Bronchial epithelial cell (primary cell): ENCODE measurements around the gene PEX10. TPM values are rescaled to one million over a fixed set of nuclear protein-coding genes. Genes with fewer than 3 reads are reported as not detected.

Source experiments
- DNase-seq: peaks from one replicate; pipeline ENCODE4 v3.0.0-alpha.2; 2010; ENCODE audit warnings: low read depth
- FAIRE-seq: peaks from 2 replicates; lab custom pipeline; 2011; peaks lifted over from hg19 to GRCh38; lab: Jason Lieb, UNC
- H3K27me3 ChIP-seq: 2 replicates; pipeline ENCODE4 v1.5.1; 2011; ENCODE audit warnings: low read length; ENCODE audit not compliant: control insufficient read depth, insufficient read depth
- H3K36me3 ChIP-seq: 2 replicates; pipeline ENCODE4 v1.5.1; 2011; ENCODE audit warnings: low read length; ENCODE audit not compliant: control insufficient read depth, insufficient read depth
- H3K4me3 ChIP-seq: 2 replicates; pipeline ENCODE4 v1.5.1; 2011; ENCODE audit warnings: mild to moderate bottlenecking, low read depth, low read length, control low read depth
- CTCF ChIP-seq: IDR thresholded peaks from 2 replicates; pipeline ENCODE4 v1.5.1; 2011; ENCODE audit warnings: mild to moderate bottlenecking, moderate library complexity, low read length, control low read depth, inconsistent platforms; ENCODE audit not compliant: insufficient read depth, severe bottlenecking
- total RNA-seq: library from RNA; depleted of rRNA; stranded (reverse); fragments of >200 nt; gene quantifications from 2 replicates; pipeline ENCODE4 v1.2.1, GENCODE V29; 2014

Gene PEX10
- total RNA-seq, 1 donor from 2014 or later: 30.0 TPM

- TF ChIP-seq CTCF: no peak
- Histone ChIP-seq H3K36me3 (no peaks in the 10 kb centered on the region), H3K4me3 (no peak overlapping the region), H3K27me3 (no peaks in the 10 kb centered on the region)
- DNase-seq: no peak
- FAIRE-seq: no peak
These were observed 44.2 kb downstream of the PEX10 start for GRCh38 chr1:2368053-2368744.

- H3K36me3 ChIP-seq: no peaks in the 10 kb centered on the region
- no peaks in the 10 kb centered on the region for H3K27me3 ChIP-seq
- no peak for FAIRE-seq
- no peak for DNase-seq
- no peak overlapping the region for H3K4me3 ChIP-seq
- TF ChIP-seq CTCF: no peak
These were observed 48.4 kb downstream of the PEX10 start for GRCh38 chr1:2363847-2364513.

- H3K4me3 ChIP-seq: no peak overlapping the region
- no peaks in the 10 kb centered on the region for H3K36me3 ChIP-seq
- no peaks in the 10 kb centered on the region for H3K27me3 ChIP-seq
- TF ChIP-seq CTCF: no peak
- no peak for DNase-seq
- FAIRE-seq: no peak
These were observed 51.6 kb downstream of the PEX10 start for GRCh38 chr1:2360588-2361364.

- Histone ChIP-seq H3K36me3 (no peaks in the 10 kb centered on the region), H3K4me3 (no peak overlapping the region), H3K27me3 (no peaks in the 10 kb centered on the region)
- DNase-seq (no peak), FAIRE-seq (no peak)
- no peak for TF ChIP-seq CTCF
These were observed 53.4 kb downstream of the PEX10 start for GRCh38 chr1:2358651-2359640.

GRCh38 chr1:2358072-2358471, 54.3 kb downstream of the PEX10 start:
- DNase-seq: no peak
- Histone ChIP-seq H3K36me3 (no peaks in the 10 kb centered on the region), H3K4me3 (no peak overlapping the region), H3K27me3 (no peaks in the 10 kb centered on the region)
- no peak for FAIRE-seq
- no peak for TF ChIP-seq CTCF
